HG03066 (cell line): Measurements from ENCODE around the gene RB1.
"Not testable (repeated sequence)": the region's sequence is repeated elsewhere in the genome, so short reads cannot be mapped to it uniquely, and the experiment has no call there.

Source experiments
- ATAC-seq: cut with Tn5 transposase; IDR thresholded peaks from one replicate; pipeline ENCODE4 v1.9.1; 2021; ENCODE audit warnings: low read depth; ENCODE audit not compliant: unreplicated experiment

RB1 gene

GRCh38 chr13:48443442-48444208 is 140.1 kb downstream of the RB1 start:
- ATAC-seq = no peak

- no peak for ATAC-seq
Measured at GRCh38 chr13:48446464-48446863, 142.9 kb downstream of the RB1 start.

DNA sequence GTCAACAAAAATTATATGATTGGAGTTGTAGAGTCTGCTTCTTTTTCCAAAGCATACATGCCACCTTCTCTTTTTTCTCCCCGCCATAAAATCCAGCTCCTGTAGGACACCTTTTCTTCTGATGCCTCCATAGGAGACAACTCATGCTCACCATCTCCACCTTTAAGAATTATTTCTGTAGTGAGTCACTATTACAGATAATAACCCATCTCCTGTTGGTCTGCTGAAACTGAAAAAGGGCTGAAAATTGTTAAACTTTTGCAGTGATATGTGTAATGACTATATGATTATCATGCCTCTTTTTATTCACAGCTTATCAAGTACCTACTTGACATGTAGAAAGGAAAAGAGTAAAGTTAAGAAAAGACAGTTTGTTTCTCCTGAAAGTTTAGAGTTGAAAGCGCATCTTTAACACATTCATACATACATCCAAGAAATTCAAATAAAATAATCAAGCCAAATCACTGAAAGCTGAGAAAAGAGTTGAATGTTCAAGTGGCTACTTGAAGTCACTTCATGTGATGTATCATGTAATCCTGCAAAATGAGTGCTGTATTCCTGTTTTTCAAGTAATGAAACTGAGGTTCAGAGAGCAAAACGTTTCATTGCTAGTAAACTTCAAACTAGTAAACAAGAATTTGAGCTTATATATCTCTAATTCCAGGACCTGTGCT is 144.9 kb downstream of the RB1 start:
- no peak for ATAC-seq

GRCh38 chr13:48448959-48449614 is 145.5 kb downstream of the RB1 start:
- ATAC-seq = no peak

- ATAC-seq = no peak
Measured at GRCh38 chr13:48449656-48450055, 146.1 kb downstream of the RB1 start.

DNA sequence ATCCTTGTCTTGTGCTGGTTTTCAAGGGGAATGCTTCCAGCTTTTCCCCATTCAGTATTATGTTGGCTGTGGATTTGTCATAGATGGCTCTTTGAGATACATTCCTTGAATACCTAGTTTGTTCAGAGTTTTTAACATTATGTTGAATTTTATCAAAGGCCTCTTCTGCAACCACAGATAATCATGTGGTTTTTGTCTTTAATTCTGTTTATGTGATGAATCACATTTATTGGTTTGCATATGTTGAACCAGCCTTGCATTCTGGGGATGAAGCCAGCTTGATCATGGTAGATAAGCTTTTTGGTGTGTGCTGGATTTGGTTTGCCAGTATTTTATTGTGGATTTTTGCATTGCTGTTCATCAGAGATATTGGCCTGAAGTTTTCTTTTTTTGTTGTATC is 147.6 kb downstream of the RB1 start:
- ATAC-seq = not testable (repeated sequence)

DNA sequence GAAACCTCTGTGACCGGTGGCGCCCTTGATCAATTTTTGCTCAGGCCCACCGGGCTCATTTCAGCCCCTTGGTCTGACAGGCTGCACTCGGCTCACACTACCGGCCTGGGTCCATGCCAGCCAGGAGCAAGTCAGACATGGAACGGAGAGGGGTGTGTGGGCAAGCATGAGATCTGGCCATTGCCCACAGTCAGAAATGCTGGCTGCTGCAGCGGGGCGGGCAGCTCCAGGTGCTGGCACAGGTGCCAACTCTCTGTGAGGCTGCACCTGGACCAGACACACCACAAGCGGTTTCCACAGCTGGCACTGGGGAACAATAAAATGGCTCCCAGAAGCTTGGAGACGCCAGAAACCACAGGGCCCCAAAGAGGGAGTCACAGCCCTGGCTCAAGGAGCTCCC is 153.0 kb downstream of the RB1 start:
- no peak for ATAC-seq

DNA sequence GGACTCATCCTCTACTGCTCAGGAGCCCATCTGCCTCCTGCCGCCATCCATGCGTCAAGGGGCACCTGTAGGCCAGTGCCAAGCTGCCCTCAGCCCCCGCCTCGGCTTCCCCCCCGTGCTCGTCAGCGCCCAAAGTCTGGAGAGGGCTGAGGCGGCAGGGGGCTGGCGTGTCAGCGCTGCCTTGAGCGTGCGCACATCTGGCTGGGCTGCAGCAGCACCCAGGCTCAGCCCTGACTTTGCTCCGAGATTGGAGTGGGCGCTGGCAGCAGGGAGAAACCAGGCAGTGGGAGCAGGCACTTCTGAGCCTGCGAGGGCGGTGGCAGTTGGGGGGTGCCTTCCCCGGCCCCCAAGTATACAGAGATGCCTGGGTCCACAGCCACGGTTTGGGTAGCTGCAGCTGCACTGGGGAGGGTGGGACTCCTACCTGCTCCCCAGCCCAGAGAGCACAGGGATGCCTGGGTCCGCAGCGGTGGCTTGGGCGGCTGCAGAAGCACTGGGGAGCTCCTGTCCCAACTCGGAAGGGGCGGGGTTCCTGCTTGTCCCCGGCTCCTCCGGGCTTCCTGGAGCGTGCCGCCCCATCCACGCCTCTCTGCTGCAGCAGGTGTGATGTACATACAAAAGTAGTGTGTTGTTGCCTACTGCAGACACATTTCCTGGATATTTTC is 154.2 kb downstream of the RB1 start:
- ATAC-seq = no peak

- no peak for ATAC-seq
Measured at GRCh38 chr13:48475230-48475629, 171.7 kb downstream of the RB1 start.

DNA sequence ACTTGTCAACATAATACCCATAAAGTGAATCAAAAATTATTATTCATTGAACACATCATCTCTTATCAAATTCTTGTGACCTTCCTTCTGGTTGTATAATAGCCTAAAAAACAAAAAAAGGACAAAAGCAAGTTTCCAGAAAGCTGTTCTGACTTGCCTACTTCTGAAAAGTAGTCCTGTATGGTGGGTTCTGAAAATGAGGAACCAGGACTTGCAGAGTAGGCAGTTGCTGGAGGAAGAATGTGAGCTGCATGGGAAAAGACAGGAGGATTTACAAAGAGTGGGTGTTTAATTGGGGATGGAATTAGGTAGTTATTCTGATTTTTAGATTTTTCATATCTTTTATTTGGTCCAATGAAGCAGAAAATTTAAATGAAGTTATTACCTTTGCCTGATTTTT is 172.7 kb downstream of the RB1 start:
- no peak for ATAC-seq

DNA sequence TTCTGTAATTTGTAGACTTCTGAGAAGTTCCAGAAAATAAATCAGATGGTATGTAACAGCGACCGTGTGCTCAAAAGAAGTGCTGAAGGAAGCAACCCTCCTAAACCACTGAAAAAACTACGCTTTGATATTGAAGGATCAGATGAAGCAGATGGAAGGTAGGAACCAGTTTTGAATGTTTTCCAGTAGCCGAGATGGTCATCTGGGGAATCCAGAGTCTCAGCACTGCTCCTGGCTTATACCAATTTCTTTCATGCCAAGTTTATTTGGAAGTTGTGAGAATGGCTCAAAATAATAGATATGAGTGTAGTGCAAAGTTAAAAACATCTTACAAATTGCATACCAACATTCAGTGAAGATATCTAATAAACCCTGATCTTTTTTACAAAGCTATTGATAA is 173.1 kb downstream of the RB1 start:
- no peak for ATAC-seq

DNA sequence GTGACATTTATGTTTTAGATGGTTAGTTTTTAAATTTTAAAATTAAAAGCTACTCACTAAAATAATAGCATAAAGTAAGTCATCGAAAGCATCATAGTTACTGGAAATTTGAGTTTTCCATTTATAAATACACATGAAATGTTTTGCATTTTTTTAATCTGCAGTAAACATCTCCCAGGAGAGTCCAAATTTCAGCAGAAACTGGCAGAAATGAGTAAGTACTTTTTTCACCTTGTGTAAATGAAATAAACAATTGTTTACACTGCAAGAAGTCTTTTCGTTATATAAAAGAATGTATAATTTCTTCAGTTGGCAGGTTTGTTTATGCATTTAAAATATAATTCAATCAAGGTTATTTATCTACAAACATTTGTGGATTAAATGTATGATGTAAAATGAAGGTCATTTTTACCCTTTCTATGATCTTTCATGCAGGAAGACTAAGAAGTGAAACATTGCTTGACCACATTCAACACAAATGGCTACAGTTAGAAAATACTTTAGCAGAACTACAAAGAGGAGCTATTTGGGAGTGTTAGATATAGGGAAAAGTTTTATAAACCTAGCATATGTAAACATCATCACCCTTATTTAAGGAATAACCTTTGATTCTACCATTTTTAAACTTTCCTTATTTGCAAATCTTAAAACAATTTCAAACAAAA is 173.8 kb downstream of the RB1 start:
- peak; percentile 57 for ATAC-seq

GRCh38 chr13:48478391-48478790 is 174.8 kb downstream of the RB1 start:
- no peak for ATAC-seq

DNA sequence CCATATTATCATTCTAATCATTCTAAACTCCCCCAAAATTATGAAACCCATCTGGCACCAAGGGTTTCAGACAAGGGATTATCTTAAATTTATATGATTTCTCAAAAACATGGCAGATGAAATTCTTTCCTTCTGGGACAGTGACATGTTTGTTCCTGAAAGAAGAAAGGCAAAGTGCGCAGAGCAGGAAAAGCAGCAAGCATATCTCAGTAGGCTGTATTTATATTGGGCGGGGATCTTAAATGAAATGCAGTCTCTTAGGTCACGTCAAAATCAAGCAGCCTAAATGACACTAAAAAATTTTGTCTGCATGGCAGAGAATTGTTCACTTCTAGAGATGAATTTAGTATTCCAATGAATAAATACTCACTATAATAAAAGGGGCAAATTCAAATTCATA is 180.0 kb downstream of the RB1 start:
- no peak for ATAC-seq

GRCh38 chr13:48485432-48485831 is 181.9 kb downstream of the RB1 start:
- ATAC-seq = no peak

GRCh38 chr13:48486362-48486761 is 182.8 kb downstream of the RB1 start:
- ATAC-seq = no peak

DNA sequence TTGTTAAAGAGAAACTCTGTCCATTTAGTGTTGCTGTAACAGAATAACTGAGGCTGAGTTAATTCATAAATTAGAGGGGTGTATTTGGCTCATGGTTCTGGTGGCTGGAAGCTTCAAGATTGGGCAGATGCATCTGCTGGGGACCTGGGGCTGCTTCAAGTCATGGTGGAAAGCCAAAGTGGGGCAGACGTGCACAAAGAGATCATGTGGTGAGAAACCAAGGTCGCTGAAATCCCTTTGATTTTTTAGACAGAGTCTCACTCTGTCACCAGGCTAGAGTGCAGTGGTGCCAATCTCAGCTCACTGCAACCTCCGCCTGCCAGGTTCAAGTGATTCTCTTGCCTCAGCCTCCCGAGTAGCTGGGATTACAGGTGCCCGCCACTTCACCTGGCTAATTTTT is 183.3 kb downstream of the RB1 start:
- no peak for ATAC-seq

DNA sequence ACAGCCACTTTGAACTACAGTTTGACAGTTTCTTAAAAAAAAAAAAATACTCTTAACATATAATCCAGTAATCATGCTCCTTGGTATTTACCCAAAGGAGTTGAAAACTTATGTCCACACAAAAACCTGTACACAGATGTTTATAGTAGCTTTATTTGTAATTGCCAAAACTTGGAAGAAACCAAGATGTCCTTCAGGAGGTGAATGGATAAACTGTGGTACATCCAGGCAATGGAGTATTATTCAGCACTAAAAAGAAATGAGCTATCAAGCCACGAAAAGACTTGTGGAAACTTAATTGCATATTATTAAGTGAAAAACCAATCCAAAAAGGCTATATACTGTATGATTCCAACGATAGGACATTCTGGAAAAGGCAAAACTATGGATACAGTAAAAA is 184.4 kb downstream of the RB1 start:
- ATAC-seq = no peak

DNA sequence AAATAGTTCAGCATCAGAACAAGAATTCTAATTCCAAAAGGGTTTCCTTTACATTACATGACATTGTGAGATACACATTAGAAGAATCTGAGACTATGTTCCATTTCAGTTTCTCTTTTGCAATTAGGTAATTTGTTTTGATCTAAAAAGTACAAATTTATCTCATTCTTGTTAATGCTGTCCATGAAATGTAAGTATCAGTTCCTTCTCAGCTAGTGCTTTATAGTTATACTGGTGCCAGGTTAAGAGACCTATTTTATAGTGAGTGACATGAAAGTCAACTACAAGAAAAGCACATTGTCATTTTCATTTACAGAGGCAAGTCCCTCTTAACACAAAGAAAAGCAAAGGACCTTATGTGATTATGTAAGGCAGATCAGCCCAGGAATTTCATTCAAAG is 185.4 kb downstream of the RB1 start:
- ATAC-seq = no peak

DNA sequence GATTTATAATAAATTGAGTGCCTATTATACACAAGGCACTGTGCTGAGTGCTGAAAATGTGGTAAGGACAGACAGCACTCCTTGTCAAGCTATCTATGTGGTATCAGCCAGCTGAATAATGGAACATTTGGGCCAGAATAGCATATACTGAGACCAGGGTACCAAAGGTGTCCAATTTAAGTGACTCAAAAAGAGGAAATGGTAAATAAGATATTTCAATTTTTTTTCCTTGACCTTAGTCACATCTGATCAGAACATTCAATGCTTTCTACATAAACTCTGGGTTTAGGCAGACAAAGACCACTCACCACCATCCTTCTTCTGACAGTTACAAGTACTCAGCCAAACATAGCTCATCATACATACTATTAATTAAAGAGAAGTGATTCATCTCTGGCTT is 186.1 kb downstream of the RB1 start:
- no peak for ATAC-seq

GRCh38 chr13:48490241-48490640 is 186.7 kb downstream of the RB1 start:
- no peak for ATAC-seq
